ENCODE data around the gene MACROD2.

MACROD2 gene

DNA sequence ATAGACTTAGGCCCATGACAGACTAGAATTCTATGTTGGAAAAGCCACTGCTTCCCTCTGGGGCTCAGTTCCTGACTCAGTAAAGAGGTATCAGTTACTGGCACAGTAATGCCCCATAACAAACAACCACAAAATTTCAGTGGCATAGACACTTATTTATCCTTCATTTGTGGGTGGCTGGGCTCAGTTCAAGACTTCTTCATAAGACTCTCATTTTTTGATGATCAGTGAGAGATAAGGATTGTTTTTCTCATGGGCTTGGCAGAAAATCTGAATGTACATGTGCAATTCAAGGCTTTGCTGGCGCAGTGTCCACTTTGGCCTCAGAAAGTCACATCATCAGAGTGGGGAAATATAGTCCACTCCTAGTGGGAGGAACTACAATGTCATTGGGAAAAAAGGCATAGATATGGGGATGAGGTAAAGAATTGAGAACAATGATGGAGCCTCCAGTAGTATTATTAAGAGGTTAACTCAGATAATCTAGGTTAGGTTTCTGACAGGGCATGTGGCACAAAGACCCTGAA is 726.7 kb downstream of the MACROD2 start:
- TF ChIP-seq, protein P1, sequence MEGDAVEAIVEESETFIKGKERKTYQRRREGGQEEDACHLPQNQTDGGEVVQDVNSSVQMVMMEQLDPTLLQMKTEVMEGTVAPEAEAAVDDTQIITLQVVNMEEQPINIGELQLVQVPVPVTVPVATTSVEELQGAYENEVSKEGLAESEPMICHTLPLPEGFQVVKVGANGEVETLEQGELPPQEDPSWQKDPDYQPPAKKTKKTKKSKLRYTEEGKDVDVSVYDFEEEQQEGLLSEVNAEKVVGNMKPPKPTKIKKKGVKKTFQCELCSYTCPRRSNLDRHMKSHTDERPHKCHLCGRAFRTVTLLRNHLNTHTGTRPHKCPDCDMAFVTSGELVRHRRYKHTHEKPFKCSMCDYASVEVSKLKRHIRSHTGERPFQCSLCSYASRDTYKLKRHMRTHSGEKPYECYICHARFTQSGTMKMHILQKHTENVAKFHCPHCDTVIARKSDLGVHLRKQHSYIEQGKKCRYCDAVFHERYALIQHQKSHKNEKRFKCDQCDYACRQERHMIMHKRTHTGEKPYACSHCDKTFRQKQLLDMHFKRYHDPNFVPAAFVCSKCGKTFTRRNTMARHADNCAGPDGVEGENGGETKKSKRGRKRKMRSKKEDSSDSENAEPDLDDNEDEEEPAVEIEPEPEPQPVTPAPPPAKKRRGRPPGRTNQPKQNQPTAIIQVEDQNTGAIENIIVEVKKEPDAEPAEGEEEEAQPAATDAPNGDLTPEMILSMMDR (IDR thresholded peaks at IDR 0.05; ENCODE audit: low read depth, low read length, missing control alignments): no peak
- H3K4me3 ChIP-seq (replicated peaks; ENCODE audit: low read depth, low read length): no peak overlapping the region
- no peak for DNase-seq (ENCODE audit: extremely low read depth, low read depth)

DNA sequence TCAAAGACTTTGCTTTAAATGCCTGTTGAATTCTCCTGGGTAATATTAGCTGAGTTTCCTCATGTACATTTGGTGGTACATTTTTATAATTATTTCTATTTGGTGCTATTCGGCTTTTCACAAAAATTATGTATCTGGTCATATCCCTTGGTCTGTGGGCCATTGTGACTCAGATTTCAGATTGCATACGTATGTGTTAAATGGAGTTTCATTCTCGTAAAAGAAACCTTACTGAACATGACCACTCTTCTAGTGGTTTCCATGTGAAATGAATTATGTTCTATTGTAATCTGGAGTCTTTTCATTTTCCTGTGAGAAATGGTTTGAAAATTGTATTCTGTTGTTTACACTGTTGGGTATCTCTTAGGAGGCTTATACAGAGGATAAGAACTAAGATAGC is 728.3 kb downstream of the MACROD2 start:
- no peak for DNase-seq (ENCODE audit: extremely low read depth, low read depth)
- H3K4me3 ChIP-seq (replicated peaks; ENCODE audit: low read depth, low read length): no peak overlapping the region
- TF ChIP-seq, protein P1 (IDR thresholded peaks at IDR 0.05; ENCODE audit: low read depth, low read length, missing control alignments): no peak

DNA sequence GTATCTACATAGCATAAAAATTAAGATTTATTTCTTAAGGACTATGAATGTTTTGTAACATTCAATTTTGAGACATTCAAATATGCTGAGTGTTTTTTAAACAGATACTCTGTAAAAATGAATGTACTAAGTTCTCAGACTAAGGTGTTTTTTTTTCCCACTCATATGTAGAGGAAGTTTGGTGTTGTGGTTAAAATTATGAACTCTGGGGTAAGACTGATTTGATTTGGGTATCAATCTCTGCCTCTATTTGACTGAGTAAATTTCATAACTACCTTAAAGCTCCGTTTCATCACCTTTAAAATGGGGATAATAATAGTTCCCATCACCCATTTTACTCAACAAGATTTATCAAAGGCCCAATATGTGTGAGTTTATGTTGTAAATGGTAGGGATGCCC is 728.7 kb downstream of the MACROD2 start:
- TF ChIP-seq, protein P1 (IDR thresholded peaks at IDR 0.05; ENCODE audit: low read depth, low read length, missing control alignments): no peak
- no peak for DNase-seq (ENCODE audit: extremely low read depth, low read depth)
- H3K4me3 ChIP-seq (replicated peaks; ENCODE audit: low read depth, low read length): no peak overlapping the region

DNA sequence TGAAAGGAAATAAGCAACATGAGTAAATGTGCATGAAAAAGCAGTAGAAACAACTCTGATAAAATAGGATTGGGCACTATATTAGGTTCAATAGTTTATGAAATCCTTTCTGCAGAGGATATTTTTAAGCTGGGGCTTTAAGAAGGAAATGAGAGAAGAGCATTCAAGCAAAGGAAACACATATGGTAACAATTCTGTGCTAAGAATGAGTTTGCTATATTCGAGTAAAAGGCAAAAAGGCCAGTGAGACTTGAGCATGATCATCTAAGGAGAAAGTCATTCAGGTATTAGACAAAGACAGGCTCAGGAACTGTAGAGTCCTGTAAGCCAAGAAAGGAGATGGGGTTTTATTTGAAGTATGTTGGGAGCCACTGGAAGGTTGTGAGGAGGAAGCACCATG is 729.2 kb downstream of the MACROD2 start:
- TF ChIP-seq, protein P1 (IDR thresholded peaks at IDR 0.05; ENCODE audit: low read depth, low read length, missing control alignments): no peak
- DNase-seq (ENCODE audit: extremely low read depth, low read depth): no peak
- H3K4me3 ChIP-seq (replicated peaks; ENCODE audit: low read depth, low read length): no peak overlapping the region

DNA sequence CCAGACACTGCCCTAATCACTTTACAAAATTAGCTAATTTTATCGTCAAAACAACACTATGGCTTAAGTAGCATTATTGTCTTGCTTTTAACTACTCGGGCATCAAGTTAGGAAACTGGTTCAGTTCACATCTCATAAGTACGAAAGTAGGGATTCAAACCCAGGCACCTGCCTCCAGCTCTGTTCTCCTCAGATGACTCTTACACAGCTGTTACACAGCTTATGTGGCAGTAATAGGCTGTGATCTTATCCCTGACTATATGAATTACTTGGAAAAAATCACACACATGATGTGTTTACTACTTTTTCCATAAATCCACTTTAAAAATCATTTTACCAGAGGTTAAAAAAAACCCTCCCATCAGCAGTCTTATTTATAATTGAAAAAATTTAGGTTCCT is 731.3 kb downstream of the MACROD2 start:
- no peak for DNase-seq (ENCODE audit: extremely low read depth, low read depth)
- H3K4me3 ChIP-seq (replicated peaks; ENCODE audit: low read depth, low read length): no peak overlapping the region
- TF ChIP-seq, protein P1 (IDR thresholded peaks at IDR 0.05; ENCODE audit: low read depth, low read length, missing control alignments): no peak

DNA sequence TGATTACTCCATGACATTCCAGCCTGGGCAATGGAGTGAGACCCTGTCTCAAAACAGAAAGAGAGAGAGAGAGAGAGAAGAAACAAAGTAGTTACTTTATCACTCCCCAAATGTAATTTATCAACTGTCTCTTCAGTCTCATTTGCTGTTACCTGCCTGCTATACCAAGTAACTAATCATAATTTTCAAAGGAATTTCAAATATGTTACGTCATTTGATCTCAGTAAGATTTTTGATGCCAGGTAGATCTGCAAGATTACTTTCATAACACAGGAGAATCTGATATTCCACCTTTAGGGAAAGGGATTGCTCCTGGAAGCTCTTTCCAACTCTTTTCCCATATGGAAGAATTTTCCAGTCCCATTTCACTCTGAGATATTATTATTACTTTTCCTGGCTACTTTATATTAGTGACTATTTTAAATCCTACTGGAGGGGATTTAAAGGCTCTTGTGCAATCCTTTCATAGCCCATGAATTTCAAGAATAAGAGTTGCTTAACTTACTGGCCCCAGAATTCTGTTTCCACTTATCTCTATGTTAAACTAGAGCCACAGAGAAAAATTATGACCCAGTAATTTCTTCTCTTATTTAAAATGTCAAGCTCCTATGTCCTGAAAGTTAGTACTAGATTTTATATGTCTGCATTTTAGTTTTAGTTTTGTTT is 732.3 kb downstream of the MACROD2 start:
- no peak for DNase-seq (ENCODE audit: extremely low read depth, low read depth)
- TF ChIP-seq, protein P1 (IDR thresholded peaks at IDR 0.05; ENCODE audit: low read depth, low read length, missing control alignments): no peak
- H3K4me3 ChIP-seq (replicated peaks; ENCODE audit: low read depth, low read length): no peak overlapping the region

DNA sequence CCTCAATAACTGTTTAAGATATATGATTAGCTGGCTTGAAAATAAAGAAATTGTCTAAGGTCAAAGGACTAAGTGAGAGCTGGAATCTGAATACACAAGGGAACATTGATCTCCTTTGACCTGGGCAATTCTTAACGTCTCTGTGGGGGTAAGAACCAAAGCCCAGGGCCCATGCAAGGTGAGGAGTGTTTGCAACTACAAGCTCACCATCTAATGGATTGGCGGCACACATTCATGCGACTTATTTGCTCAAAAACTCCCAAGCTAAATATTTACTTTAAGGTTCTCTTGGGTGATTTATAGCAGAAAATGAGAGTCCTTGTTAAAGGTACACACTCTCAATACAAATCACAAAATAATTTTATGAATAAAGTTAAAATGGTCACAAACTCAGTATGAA is 734.1 kb downstream of the MACROD2 start:
- no peak overlapping the region for H3K4me3 ChIP-seq (replicated peaks; ENCODE audit: low read depth, low read length)
- TF ChIP-seq, protein P1 (IDR thresholded peaks at IDR 0.05; ENCODE audit: low read depth, low read length, missing control alignments): no peak
- DNase-seq (ENCODE audit: extremely low read depth, low read depth): no peak

Data from HFF-Myc (cell line).